ENCODE data around the gene CRTC1.

- TF ChIP-seq CTCF (IDR thresholded peaks at IDR 0.05; ENCODE audit: insufficient read depth, low read length, poor library complexity, severe bottlenecking), result no peak
- no peak for TF ChIP-seq EZH2phosphoT487 (conservative IDR thresholded peaks at IDR 0.05; ENCODE audit: low read length)
Observed at GRCh38 chr19:18634612-18635297, 48.7 kb upstream of the CRTC1 start.

All from SU-DHL-6 (cell line).